ENCODE data around the gene NDUFS5. TPM values are rescaled to one million over a fixed set of nuclear protein-coding genes. Genes with fewer than 3 reads are reported as not detected.

Gene NDUFS5
- total and polyA plus RNA-seq, 10 of the 15 experiments (the other 5 are each of a cell fraction or from before 2014, with no cell fraction given), result 240 to 1,578 (median 831) TPM

- Histone ChIP-seq H2AFZ (ENCODE audit: control insufficient read depth, low read depth, low read length) (no peak overlapping the region), H3K27me3 (replicated peaks in 1 of 2; ENCODE audit: control insufficient read depth in 2 of 2, insufficient read depth in 2 of 2, low read length in 1 of 2) (peaks cover 5 to 13% of the 10 kb centered on the region in 2 experiments; a peak in 3 of 4 replicates), H3K27ac (ENCODE audit: control insufficient read depth, insufficient read depth) (no peak overlapping the region), H3K79me2 (ENCODE audit: control insufficient read depth, insufficient read depth, low read length) (no peaks in the 10 kb centered on the region), H3K36me3 (ENCODE audit: control insufficient read depth in 2 of 2, insufficient read depth in 2 of 2, low read length in 1 of 2) (no peaks in the 10 kb centered on the region), H3K9me3 (replicated peaks; ENCODE audit: control insufficient read depth, insufficient read depth, low read length) (no peaks in the 10 kb centered on the region), H3K4me1 (ENCODE audit: control insufficient read depth, insufficient read depth, low read length) (peaks cover 13% of the 10 kb centered on the region), H3K4me2 (ENCODE audit: control insufficient read depth, insufficient read depth) (no peak overlapping the region), H3K4me3 (no peak overlapping the region), H3K9ac (ENCODE audit: control insufficient read depth, insufficient read depth, low read length) (no peak overlapping the region), H4K20me1 (ENCODE audit: control insufficient read depth, insufficient read depth) (no peaks in the 10 kb centered on the region)
- TF ChIP-seq BRCA1 (IDR thresholded peaks at IDR 0.05; ENCODE audit: low read depth, low read length) (no peak), NR2C2 (IDR thresholded peaks at IDR 0.05; ENCODE audit: borderline replicate concordance, control insufficient read depth, insufficient read length, low read depth) (no peak), CHD2 (IDR thresholded peaks at IDR 0.05; ENCODE audit: borderline replicate concordance, low read depth, low read length) (no peak), RBBP5 (conservative IDR thresholded peaks at IDR 0.05) (no peak), NFYA (IDR thresholded peaks at IDR 0.05; ENCODE audit: borderline replicate concordance, low read depth, low read length) (no peak)
- POLR2A ChIA-PET, result interaction anchor here (0.6 kb wide), 1 partner anchor 208 kb away, joined by 6 read pairs; no protein-coding TSS in a partner anchor
- RAD21 ChIA-PET (ENCODE audit: unreplicated experiment), result no interaction called here
- DNase-seq (ENCODE audit: low read depth, low spot score), result no peak
- no peak for ATAC-seq
- no TSS peak for BruUV-seq (replicated peaks)
- CTCF ChIA-PET, result interaction anchor here (0.5 to 1.3 kb wide), 4 partner anchors 9 to 51 kb away, joined by 3 to 4 read pairs (median 3); no protein-coding TSS in a partner anchor
- WGBS (ENCODE audit: insufficient coverage, insufficient replicate concordance, low lambda C conversion rate, missing lambda C conversion rate), result 69% methylated on average over 4 of the region's 4 CpGs
- intact Hi-C loops (cut with micrococcal nuclease; ENCODE audit: unreplicated experiment), result no loop called here
- SMC1A ChIA-PET (ENCODE audit: uncharacterized antibody, unreplicated experiment), result interaction anchor here (0.6 to 2.2 kb wide), 3 partner anchors 9 to 288 kb away, joined by 3 to 7 read pairs (median 4); partner anchors contain the start of gene GJA9
- in situ Hi-C loops (cut with MboI), result no loop called here
- FAIRE-seq, result no peak
These were observed 56.8 kb downstream of the NDUFS5 start for GRCh38 chr1:39082811-39083576.

- intact Hi-C loops (cut with micrococcal nuclease; ENCODE audit: unreplicated experiment), result no loop called here
- Histone ChIP-seq H3K4me2 (ENCODE audit: control insufficient read depth, insufficient read depth) (no peak overlapping the region), H3K4me3 (no peak overlapping the region), H3K27ac (ENCODE audit: control insufficient read depth, insufficient read depth) (no peak overlapping the region), H3K9ac (ENCODE audit: control insufficient read depth, insufficient read depth, low read length) (no peak overlapping the region), H3K79me2 (ENCODE audit: control insufficient read depth, insufficient read depth, low read length) (no peaks in the 10 kb centered on the region), H4K20me1 (ENCODE audit: control insufficient read depth, insufficient read depth) (no peaks in the 10 kb centered on the region), H2AFZ (ENCODE audit: control insufficient read depth, low read depth, low read length) (no peak overlapping the region), H3K36me3 (ENCODE audit: control insufficient read depth in 2 of 2, insufficient read depth in 2 of 2, low read length in 1 of 2) (no peaks in the 10 kb centered on the region), H3K9me3 (replicated peaks; ENCODE audit: control insufficient read depth, insufficient read depth, low read length) (no peaks in the 10 kb centered on the region), H3K4me1 (ENCODE audit: control insufficient read depth, insufficient read depth, low read length) (peaks cover 13% of the 10 kb centered on the region), H3K27me3 (replicated peaks in 1 of 2; ENCODE audit: control insufficient read depth in 2 of 2, insufficient read depth in 2 of 2, low read length in 1 of 2) (peaks cover 5 to 13% of the 10 kb centered on the region in 2 experiments; a peak in 3 of 4 replicates)
- RAD21 ChIA-PET (ENCODE audit: unreplicated experiment), result no interaction called here
- 82% methylated on average over 17 of the region's 17 CpGs for WGBS (ENCODE audit: insufficient coverage, insufficient replicate concordance, low lambda C conversion rate, missing lambda C conversion rate)
- SMC1A ChIA-PET (ENCODE audit: uncharacterized antibody, unreplicated experiment), result interaction anchor here (0.7 to 2.2 kb wide), 2 partner anchors 8 to 203 kb away, joined by 3 to 7 read pairs; partner anchors contain the start of gene GJA9
- CTCF ChIA-PET, result interaction anchor here (0.5 to 1.9 kb wide), 3 partner anchors 14 to 743 kb away, joined by 3 to 7 read pairs (median 5); no protein-coding TSS in a partner anchor
- no peak for DNase-seq (ENCODE audit: low read depth, low spot score)
- no peak for TF ChIP-seq SP1 (IDR thresholded peaks at IDR 0.05; ENCODE audit: low read depth, low read length)
- TF ChIP-seq USF2 (IDR thresholded peaks at IDR 0.05; ENCODE audit: borderline replicate concordance, low read depth, low read length), result no peak
- TF ChIP-seq ESRRA (IDR thresholded peaks at IDR 0.05; ENCODE audit: low read length), result no peak
- no peak for TF ChIP-seq CHD4 (IDR thresholded peaks at IDR 0.05)
- no peak for TF ChIP-seq TCF7 (IDR thresholded peaks at IDR 0.05; ENCODE audit: borderline replicate concordance)
- TF ChIP-seq GABPA (IDR thresholded peaks at IDR 0.05; ENCODE audit: low read depth), result no peak
- no TSS peak for BruUV-seq (replicated peaks)
- POLR2A ChIA-PET, result no interaction called here
- ATAC-seq, result no peak
- in situ Hi-C loops (cut with MboI), result no loop called here
- no peak for FAIRE-seq
These were observed 58.0 kb downstream of the NDUFS5 start for GRCh38 chr1:39084191-39084590.
